Fibroblast of mammary gland (primary cell): ENCODE data around the gene NFE2L3.

Experiments
- DNase-seq: peaks from one replicate; pipeline ENCODE4 v3.0.0-alpha.2; 2010; ENCODE audit warnings: low read depth
- H3K4me3 ChIP-seq: 2 replicates; pipeline ENCODE4 v1.5.1; 2011; ENCODE audit warnings: low read depth, mild to moderate bottlenecking, low read length, moderate library complexity; ENCODE audit not compliant: control insufficient read depth
- CTCF ChIP-seq: conservative IDR thresholded peaks from 2 replicates; pipeline ENCODE4 v1.5.1; 2011; ENCODE audit warnings: low read depth, low read length, inconsistent platforms; ENCODE audit not compliant: control insufficient read depth, insufficient read depth

The NFE2L3 gene

GRCh38 chr7:26153241-26153822 is 1.3 kb downstream of the NFE2L3 start:
- H3K4me3 ChIP-seq: no peak overlapping the region
- TF ChIP-seq CTCF: no peak
- DNase-seq: no peak

- no peak for TF ChIP-seq CTCF
- no peak overlapping the region for H3K4me3 ChIP-seq
- DNase-seq: no peak
Observed at GRCh38 chr7:26153823-26154783, 2.1 kb downstream of the NFE2L3 start.

GRCh38 chr7:26155531-26156375 is 3.8 kb downstream of the NFE2L3 start:
- no peak for TF ChIP-seq CTCF
- no peak overlapping the region for H3K4me3 ChIP-seq
- peak; percentile 54 for DNase-seq

GRCh38 chr7:26156451-26157420 is 4.7 kb downstream of the NFE2L3 start:
- H3K4me3 ChIP-seq: no peak overlapping the region
- DNase-seq: peak; percentile 84
- no peak for TF ChIP-seq CTCF

- no peak overlapping the region for H3K4me3 ChIP-seq
- TF ChIP-seq CTCF: no peak
- no peak for DNase-seq
Observed at GRCh38 chr7:26157520-26158105, 5.6 kb downstream of the NFE2L3 start.
